ENCODE measurements around the gene CYP24A1. TPM values are rescaled to one million over a fixed set of nuclear protein-coding genes. Genes with fewer than 3 reads are reported as not detected.
"Not testable (repeated sequence)": the region's sequence is repeated elsewhere in the genome, so short reads cannot be mapped to it uniquely, and the experiment has no call there.

Gene CYP24A1
- total RNA-seq, 2 donors from 2014 or later, result 0.13 TPM; not detected in 1

- Histone ChIP-seq H3K4me1 (ENCODE audit: control insufficient read depth, insufficient read depth, low read length) (no peaks in the 10 kb centered on the region), H3K27ac (ENCODE audit: low read depth, low read length) (no peak overlapping the region), H3K36me3 (ENCODE audit: control insufficient read depth, insufficient read depth, low read length) (no peaks in the 10 kb centered on the region), H3K9ac (ENCODE audit: extremely low read depth, low read length, poor library complexity, severe bottlenecking) (no peak overlapping the region), H3K27me3 (ENCODE audit: control insufficient read depth, insufficient read depth, low read length, poor library complexity, severe bottlenecking) (no peaks in the 10 kb centered on the region), H3K4me3 (ENCODE audit: low read length) (no peak overlapping the region), H3K9me3 (ENCODE audit: control insufficient read depth, low read length) (peaks cover 8% of the 10 kb centered on the region)
- no peaks in the 10 kb centered on the region for H3K36me3 Mint-ChIP-seq (ENCODE audit: low read depth)
- H3K27me3 Mint-ChIP-seq (ENCODE audit: insufficient read depth), result no peaks in the 10 kb centered on the region
- DNase-seq, result no peak
- no peak overlapping the region for H3K27ac Mint-ChIP-seq
- peaks cover 5% of the 10 kb centered on the region for H3K9me3 Mint-ChIP-seq
- no peak for TF ChIP-seq CTCF (conservative IDR thresholded peaks at IDR 0.05)
- no peak overlapping the region for H3K4me3 Mint-ChIP-seq
- WGBS, 2 experiments (ENCODE audit: insufficient coverage in 1 of 2, insufficient read length in 1 of 2), result 100% methylated on average over 3 of the region's 3 CpGs; no CpG with 5 or more reads in 1 of the 2 experiments
- peaks cover 11% of the 10 kb centered on the region for H3K4me1 Mint-ChIP-seq
These were observed 44.4 kb downstream of the CYP24A1 start for GRCh38 chr20:54129350-54129749.

- Histone ChIP-seq H3K9ac (ENCODE audit: extremely low read depth, low read length, poor library complexity, severe bottlenecking) (no peak overlapping the region), H3K4me1 (ENCODE audit: control insufficient read depth, insufficient read depth, low read length) (peaks cover 6% of the 10 kb centered on the region), H3K27me3 (ENCODE audit: control insufficient read depth, insufficient read depth, low read length, poor library complexity, severe bottlenecking) (no peaks in the 10 kb centered on the region), H3K27ac (ENCODE audit: low read depth, low read length) (no peak overlapping the region), H3K4me3 (ENCODE audit: low read length) (no peak overlapping the region), H3K9me3 (ENCODE audit: control insufficient read depth, low read length) (peaks cover 8% of the 10 kb centered on the region), H3K36me3 (ENCODE audit: control insufficient read depth, insufficient read depth, low read length) (no peaks in the 10 kb centered on the region)
- Mint-ChIP-seq H3K4me3 (no peak overlapping the region), H3K36me3 (ENCODE audit: low read depth) (no peaks in the 10 kb centered on the region), H3K9me3 (peaks cover 5% of the 10 kb centered on the region), H3K27me3 (ENCODE audit: insufficient read depth) (no peaks in the 10 kb centered on the region), H3K27ac (peak overlapping the region; percentile 35), H3K4me1 (peaks cover 23% of the 10 kb centered on the region)
- no peak for DNase-seq
- TF ChIP-seq CTCF (conservative IDR thresholded peaks at IDR 0.05), result no peak
- 77 to 82% methylated on average over 5 to 7 of the region's 7 CpGs for WGBS, 2 experiments (ENCODE audit: insufficient coverage in 1 of 2, insufficient read length in 1 of 2)
These were observed 45.8 kb downstream of the CYP24A1 start for GRCh38 chr20:54127855-54128574.

- no peak overlapping the region for H3K27ac ChIP-seq (ENCODE audit: low read depth, low read length)
- Mint-ChIP-seq H3K4me3 (no peak overlapping the region), H3K27ac (no peak overlapping the region), H3K36me3 (ENCODE audit: low read depth) (no peaks in the 10 kb centered on the region), H3K4me1 (peaks cover 31% of the 10 kb centered on the region), H3K27me3 (ENCODE audit: insufficient read depth) (no peaks in the 10 kb centered on the region), H3K9me3 (peaks cover 5% of the 10 kb centered on the region)
- TF ChIP-seq CTCF (conservative IDR thresholded peaks at IDR 0.05), result no peak
- peaks cover 11% of the 10 kb centered on the region for H3K4me1 ChIP-seq (ENCODE audit: control insufficient read depth, insufficient read depth, low read length)
- H3K27me3 ChIP-seq (ENCODE audit: control insufficient read depth, insufficient read depth, low read length, poor library complexity, severe bottlenecking), result no peaks in the 10 kb centered on the region
- no peak overlapping the region for H3K4me3 ChIP-seq (ENCODE audit: low read length)
- H3K36me3 ChIP-seq (ENCODE audit: control insufficient read depth, insufficient read depth, low read length), result no peaks in the 10 kb centered on the region
- H3K9ac ChIP-seq (ENCODE audit: extremely low read depth, low read length, poor library complexity, severe bottlenecking), result no peak overlapping the region
- peaks cover 8% of the 10 kb centered on the region for H3K9me3 ChIP-seq (ENCODE audit: control insufficient read depth, low read length)
- 84% methylated on average over 3 of the region's 3 CpGs; no CpG with 5 or more reads in 1 of the 2 experiments for WGBS, 2 experiments (ENCODE audit: insufficient coverage in 1 of 2, insufficient read length in 1 of 2)
- DNase-seq, result no peak
These were observed 46.8 kb downstream of the CYP24A1 start for GRCh38 chr20:54126806-54127655.

GRCh38 chr20:54126328-54126727 is 47.5 kb downstream of the CYP24A1 start:
- H3K27me3 Mint-ChIP-seq (ENCODE audit: insufficient read depth); H3K9me3 Mint-ChIP-seq; DNase-seq; H3K9ac ChIP-seq (ENCODE audit: extremely low read depth, low read length, poor library complexity, severe bottlenecking); H3K9me3 ChIP-seq (ENCODE audit: control insufficient read depth, low read length); H3K27ac ChIP-seq (ENCODE audit: low read depth, low read length); H3K4me3 Mint-ChIP-seq; H3K27me3 ChIP-seq (ENCODE audit: control insufficient read depth, insufficient read depth, low read length, poor library complexity, severe bottlenecking); H3K27ac Mint-ChIP-seq; H3K4me3 ChIP-seq (ENCODE audit: low read length); H3K36me3 Mint-ChIP-seq (ENCODE audit: low read depth); H3K36me3 ChIP-seq (ENCODE audit: control insufficient read depth, insufficient read depth, low read length): not testable (repeated sequence)
- peaks cover 36% of the 10 kb centered on the region for H3K4me1 Mint-ChIP-seq
- peaks cover 11% of the 10 kb centered on the region for H3K4me1 ChIP-seq (ENCODE audit: control insufficient read depth, insufficient read depth, low read length)
- 93 to 94% methylated on average over 11 to 12 of the region's 12 CpGs for WGBS, 2 experiments (ENCODE audit: insufficient coverage in 1 of 2, insufficient read length in 1 of 2)
